ENCODE measurements around the gene TLCD3A.
"Not testable (repeated sequence)": the region's sequence is repeated elsewhere in the genome, so short reads cannot be mapped to it uniquely, and the experiment has no call there.

Gene TLCD3A

GRCh38 chr17:745406-745805 lies 13.0 kb downstream of the TLCD3A start:
- no peaks in the 10 kb centered on the region for H3K4me1 ChIP-seq (ENCODE audit: control insufficient read depth, insufficient read depth, low read depth, low read length)
- no peak overlapping the region for H2BK12ac ChIP-seq (ENCODE audit: low read length in 2 of 2)
- H3K27ac ChIP-seq (ENCODE audit: low read length, poor library complexity, severe bottlenecking) = no peak overlapping the region
- 98% methylated on average over 11 of the region's 11 CpGs for WGBS
- H3K27me3 ChIP-seq (ENCODE audit: control insufficient read depth in 1 of 2, insufficient read depth in 1 of 2, low read length in 2 of 2) = no peaks in the 10 kb centered on the region
- H2AFZ ChIP-seq (ENCODE audit: low read depth, low read length) = no peak overlapping the region
- H3K14ac ChIP-seq (ENCODE audit: low read length in 2 of 2) = no peak overlapping the region
- no peak overlapping the region for H3K23ac ChIP-seq (ENCODE audit: low read length in 2 of 2)
- H3K79me1 ChIP-seq (replicated peaks; ENCODE audit: low read length, poor library complexity, severe bottlenecking) = peaks cover 53% of the 10 kb centered on the region
- H4K8ac ChIP-seq (ENCODE audit: low read length) = no peak overlapping the region
- H4K91ac ChIP-seq (ENCODE audit: low read length) = no peak overlapping the region
- no peak overlapping the region for H3K9ac ChIP-seq (ENCODE audit: low read length)
- no peak overlapping the region for H3K4me2 ChIP-seq (ENCODE audit: low read length, poor library complexity, severe bottlenecking)
- H3K36me3 ChIP-seq (ENCODE audit: control insufficient read depth in 1 of 2, insufficient read depth in 2 of 2, low read depth in 1 of 2, low read length in 2 of 2) = peaks cover 71 to 75% of the 10 kb centered on the region in 2 experiments
- H3K18ac ChIP-seq (ENCODE audit: low read depth in 1 of 2, low read length in 2 of 2) = no peak overlapping the region
- no peak overlapping the region for H3K4me3 ChIP-seq (ENCODE audit: insufficient read depth in 1 of 2, low read depth in 1 of 2, low read length in 2 of 2)
- H2BK120ac ChIP-seq (ENCODE audit: low read depth, low read length) = no peak overlapping the region
- no peak overlapping the region for H2BK15ac ChIP-seq (ENCODE audit: low read depth, poor library complexity, severe bottlenecking)
- no peak for DNase-seq
- H2AK5ac ChIP-seq (ENCODE audit: low read length, severe bottlenecking) = no peak overlapping the region
- H3K4ac ChIP-seq (ENCODE audit: low read depth in 1 of 2, low read length in 2 of 2) = no peak overlapping the region
- H2BK5ac ChIP-seq (ENCODE audit: low read depth, low read length, poor library complexity, severe bottlenecking) = no peak overlapping the region
- no peaks in the 10 kb centered on the region for H3K9me3 ChIP-seq (ENCODE audit: control insufficient read depth, low read length)

- Histone ChIP-seq H3K4me1 (ENCODE audit: control insufficient read depth, insufficient read depth, low read depth, low read length) (peaks cover 1% of the 10 kb centered on the region), H2BK15ac (ENCODE audit: low read depth, poor library complexity, severe bottlenecking) (no peak overlapping the region), H3K9ac (ENCODE audit: low read length) (no peak overlapping the region), H3K27me3 (ENCODE audit: control insufficient read depth in 1 of 2, insufficient read depth in 1 of 2, low read length in 2 of 2) (no peaks in the 10 kb centered on the region), H3K9me3 (ENCODE audit: control insufficient read depth, low read length) (no peaks in the 10 kb centered on the region), H2BK5ac (ENCODE audit: low read depth, low read length, poor library complexity, severe bottlenecking) (no peak overlapping the region), H4K8ac (ENCODE audit: low read length) (no peak overlapping the region), H2BK12ac (ENCODE audit: low read length in 2 of 2) (no peak overlapping the region), H3K4ac (ENCODE audit: low read depth in 1 of 2, low read length in 2 of 2) (no peak overlapping the region), H3K4me2 (ENCODE audit: low read length, poor library complexity, severe bottlenecking) (no peak overlapping the region), H3K27ac (ENCODE audit: low read length, poor library complexity, severe bottlenecking) (no peak overlapping the region), H2BK120ac (ENCODE audit: low read depth, low read length) (no peak overlapping the region), H3K14ac (ENCODE audit: low read length in 2 of 2) (no peak overlapping the region), H3K4me3 (ENCODE audit: insufficient read depth in 1 of 2, low read depth in 1 of 2, low read length in 2 of 2) (no peak overlapping the region), H3K18ac (ENCODE audit: low read depth in 1 of 2, low read length in 2 of 2) (no peak overlapping the region), H4K91ac (ENCODE audit: low read length) (no peak overlapping the region), H3K23ac (ENCODE audit: low read length in 2 of 2) (no peak overlapping the region), H3K79me1 (replicated peaks; ENCODE audit: low read length, poor library complexity, severe bottlenecking) (peaks cover 55% of the 10 kb centered on the region), H2AFZ (ENCODE audit: low read depth, low read length) (no peak overlapping the region), H2AK5ac (ENCODE audit: low read length, severe bottlenecking) (no peak overlapping the region), H3K36me3 (ENCODE audit: control insufficient read depth in 1 of 2, insufficient read depth in 2 of 2, low read depth in 1 of 2, low read length in 2 of 2) (peaks cover 66 to 67% of the 10 kb centered on the region in 2 experiments)
- DNase-seq = no peak
- 98% methylated on average over 9 of the region's 9 CpGs for WGBS
Observed at GRCh38 chr17:746181-746580, 13.8 kb downstream of the TLCD3A start.

GRCh38 chr17:746783-747629 lies 14.6 kb downstream of the TLCD3A start:
- no peak overlapping the region for H2AFZ ChIP-seq (ENCODE audit: low read depth, low read length)
- H3K79me1 ChIP-seq (replicated peaks; ENCODE audit: low read length, poor library complexity, severe bottlenecking) = peaks cover 57% of the 10 kb centered on the region
- H3K36me3 ChIP-seq (ENCODE audit: control insufficient read depth in 1 of 2, insufficient read depth in 2 of 2, low read depth in 1 of 2, low read length in 2 of 2) = peaks cover 58 to 59% of the 10 kb centered on the region in 2 experiments
- no peak overlapping the region for H4K91ac ChIP-seq (ENCODE audit: low read length)
- H3K4me3 ChIP-seq (ENCODE audit: insufficient read depth in 1 of 2, low read depth in 1 of 2, low read length in 2 of 2) = no peak overlapping the region
- H3K27me3 ChIP-seq (ENCODE audit: control insufficient read depth in 1 of 2, insufficient read depth in 1 of 2, low read length in 2 of 2) = no peaks in the 10 kb centered on the region
- no peak overlapping the region for H2BK12ac ChIP-seq (ENCODE audit: low read length in 2 of 2)
- no peak overlapping the region for H3K18ac ChIP-seq (ENCODE audit: low read depth in 1 of 2, low read length in 2 of 2)
- H2BK15ac ChIP-seq (ENCODE audit: low read depth, poor library complexity, severe bottlenecking) = no peak overlapping the region
- H2BK5ac ChIP-seq (ENCODE audit: low read depth, low read length, poor library complexity, severe bottlenecking) = no peak overlapping the region
- H3K4ac ChIP-seq (ENCODE audit: low read depth in 1 of 2, low read length in 2 of 2) = no peak overlapping the region
- WGBS = 96% methylated on average over 38 of the region's 38 CpGs
- no peak overlapping the region for H3K14ac ChIP-seq (ENCODE audit: low read length in 2 of 2)
- H3K27ac ChIP-seq (ENCODE audit: low read length, poor library complexity, severe bottlenecking) = no peak overlapping the region
- no peak overlapping the region for H3K23ac ChIP-seq (ENCODE audit: low read length in 2 of 2)
- H3K4me1 ChIP-seq (ENCODE audit: control insufficient read depth, insufficient read depth, low read depth, low read length) = peaks cover 9% of the 10 kb centered on the region
- H4K8ac ChIP-seq (ENCODE audit: low read length) = no peak overlapping the region
- H3K4me2 ChIP-seq (ENCODE audit: low read length, poor library complexity, severe bottlenecking) = no peak overlapping the region
- H3K9me3 ChIP-seq (ENCODE audit: control insufficient read depth, low read length) = no peaks in the 10 kb centered on the region
- H2BK120ac ChIP-seq (ENCODE audit: low read depth, low read length) = no peak overlapping the region
- no peak overlapping the region for H3K9ac ChIP-seq (ENCODE audit: low read length)
- no peak for DNase-seq
- H2AK5ac ChIP-seq (ENCODE audit: low read length, severe bottlenecking) = no peak overlapping the region

- not testable (repeated sequence) for H2BK15ac ChIP-seq (ENCODE audit: low read depth, poor library complexity, severe bottlenecking); H2BK5ac ChIP-seq (ENCODE audit: low read depth, low read length, poor library complexity, severe bottlenecking)
Observed at GRCh38 chr17:748604-749003, 16.2 kb downstream of the TLCD3A start.

More at GRCh38 chr17:748604-749003, 16.2 kb downstream of the TLCD3A start:
- H3K23ac ChIP-seq (ENCODE audit: low read length in 2 of 2); H4K91ac ChIP-seq (ENCODE audit: low read length); H3K4me3 ChIP-seq (ENCODE audit: insufficient read depth in 1 of 2, low read depth in 1 of 2, low read length in 2 of 2); H2BK120ac ChIP-seq (ENCODE audit: low read depth, low read length); H2AFZ ChIP-seq (ENCODE audit: low read depth, low read length); H2AK5ac ChIP-seq (ENCODE audit: low read length, severe bottlenecking); H3K27ac ChIP-seq (ENCODE audit: low read length, poor library complexity, severe bottlenecking); H3K14ac ChIP-seq (ENCODE audit: low read length in 2 of 2); H2BK12ac ChIP-seq (ENCODE audit: low read length in 2 of 2); H3K9ac ChIP-seq (ENCODE audit: low read length); H3K18ac ChIP-seq (ENCODE audit: low read depth in 1 of 2, low read length in 2 of 2); H3K4me2 ChIP-seq (ENCODE audit: low read length, poor library complexity, severe bottlenecking); H3K9me3 ChIP-seq (ENCODE audit: control insufficient read depth, low read length); H4K8ac ChIP-seq (ENCODE audit: low read length); H3K27me3 ChIP-seq (ENCODE audit: control insufficient read depth in 1 of 2, insufficient read depth in 1 of 2, low read length in 2 of 2); H3K4ac ChIP-seq (ENCODE audit: low read depth in 1 of 2, low read length in 2 of 2); DNase-seq: not testable (repeated sequence)
- Histone ChIP-seq H3K36me3 (ENCODE audit: control insufficient read depth in 1 of 2, insufficient read depth in 2 of 2, low read depth in 1 of 2, low read length in 2 of 2) (peaks cover 44 to 50% of the 10 kb centered on the region in 2 experiments), H3K79me1 (replicated peaks; ENCODE audit: low read length, poor library complexity, severe bottlenecking) (peaks cover 54% of the 10 kb centered on the region), H3K4me1 (ENCODE audit: control insufficient read depth, insufficient read depth, low read depth, low read length) (peaks cover 15% of the 10 kb centered on the region)
- 96% methylated on average over 4 of the region's 4 CpGs for WGBS
